KMS-11 (cell line): ENCODE results near the gene DNM3.

ENCODE experiments used
- H2AFZ ChIP-seq: fragments of 200-600 bp; sonication (generic); 2 replicates; pipeline ENCODE4 v1.6.1; 2016; ENCODE audit warnings: antibody characterized with exemption, mixed run types, low read depth
- H3K27ac ChIP-seq: fragments of 200-600 bp; sonication (generic); 2 replicates; pipeline ENCODE4 v1.6.1; 2016; ENCODE audit warnings: mild to moderate bottlenecking, mixed run types
- H3K27me3 ChIP-seq: fragments of 200-600 bp; sonication (generic); 2 replicates; pipeline ENCODE4 v1.6.1; 2017; ENCODE audit warnings: mild to moderate bottlenecking, low read depth, mixed run types, moderate library complexity; ENCODE audit not compliant: insufficient read depth
- H3K36me3 ChIP-seq: fragments of 200-600 bp; sonication (generic); 2 replicates; pipeline ENCODE4 v1.6.1; 2017; ENCODE audit warnings: mild to moderate bottlenecking, mixed run types; ENCODE audit not compliant: insufficient read depth
- H3K4me1 ChIP-seq: fragments of 200-600 bp; sonication (generic); 2 replicates; pipeline ENCODE4 v1.6.1; 2016; ENCODE audit warnings: mild to moderate bottlenecking, low read depth, mixed run types; ENCODE audit not compliant: poor library complexity, severe bottlenecking
- H3K4me2 ChIP-seq: fragments of 200-600 bp; sonication (generic); 2 replicates; pipeline ENCODE4 v1.7.0; 2016; ENCODE audit warnings: mild to moderate bottlenecking, mixed run types
- H3K4me3 ChIP-seq: fragments of 200-600 bp; sonication (generic); IDR thresholded peaks from 2 replicates; pipeline ENCODE4 v1.6.1; 2017; ENCODE audit warnings: low read depth, low read length, mixed read lengths; ENCODE audit not compliant: insufficient read depth
- H3K79me2 ChIP-seq: fragments of 200-600 bp; sonication (generic); 2 replicates; pipeline ENCODE4 v1.6.1; 2016; ENCODE audit warnings: low read depth, mixed run types; ENCODE audit not compliant: insufficient read depth
- H3K9ac ChIP-seq: fragments of 200-600 bp; sonication (generic); 2 replicates; pipeline ENCODE4 v1.6.1; 2016; ENCODE audit warnings: mild to moderate bottlenecking, mixed run types
- H4K20me1 ChIP-seq: fragments of 200-600 bp; sonication (generic); 2 replicates; pipeline ENCODE4 v1.6.1; 2016; ENCODE audit warnings: mild to moderate bottlenecking, mixed run types; ENCODE audit not compliant: insufficient read depth
- CTCF ChIP-seq: fragments of 200-600 bp; sonication (generic); conservative IDR thresholded peaks from 2 replicates; pipeline ENCODE4 v1.6.1; 2017; ENCODE audit warnings: low read depth, mild to moderate bottlenecking, antibody characterized with exemption, low read length, moderate library complexity, mixed read lengths

The DNM3 gene

GRCh38 chr1:172356620-172357019 lies 515.3 kb downstream of the DNM3 start:
- H2AFZ ChIP-seq = no peak overlapping the region
- H3K79me2 ChIP-seq = no peaks in the 10 kb centered on the region
- H4K20me1 ChIP-seq = no peaks in the 10 kb centered on the region
- no peaks in the 10 kb centered on the region for H3K36me3 ChIP-seq
- H3K4me1 ChIP-seq = peaks cover 70% of the 10 kb centered on the region
- no peak for TF ChIP-seq CTCF
- no peak overlapping the region for H3K27ac ChIP-seq
- no peak overlapping the region for H3K9ac ChIP-seq
- peak overlapping the region; percentile 90; the same call in 1 of the 2 replicates for H3K4me2 ChIP-seq
- no peaks in the 10 kb centered on the region for H3K27me3 ChIP-seq
- H3K4me3 ChIP-seq = no peak overlapping the region

DNA sequence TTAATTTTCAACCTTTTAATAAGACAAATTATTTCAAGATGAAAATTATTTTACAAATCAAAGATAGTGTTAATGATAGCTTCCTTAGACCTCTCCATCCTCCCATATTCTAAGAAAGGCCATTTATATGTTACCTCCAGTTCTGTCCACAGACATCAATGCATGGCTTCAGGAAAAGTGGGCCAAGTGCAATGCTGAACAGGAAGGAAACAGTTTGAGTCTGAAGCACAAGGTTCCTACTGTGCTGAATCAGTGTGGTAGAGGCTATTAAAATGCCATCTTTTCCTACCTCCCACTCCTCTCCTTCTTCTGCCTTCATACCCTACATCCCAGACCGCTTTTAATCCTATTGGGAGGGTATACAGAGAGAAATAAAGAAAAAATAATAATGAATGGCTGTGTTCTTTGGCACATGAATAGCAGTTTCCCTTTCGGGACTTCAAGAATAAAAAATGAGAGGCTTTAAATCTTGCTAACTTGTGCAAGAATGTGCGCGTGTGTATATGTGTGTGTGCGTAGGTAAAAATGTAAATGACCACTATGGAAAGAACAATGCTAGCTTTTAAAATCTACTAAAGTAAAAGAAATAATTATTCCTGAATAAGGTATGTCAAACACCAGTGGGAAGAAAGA lies 516.6 kb downstream of the DNM3 start:
- H3K4me2 ChIP-seq = peak overlapping the region; percentile 90
- H3K4me3 ChIP-seq = peak overlapping the region; percentile 77
- H3K36me3 ChIP-seq = no peaks in the 10 kb centered on the region
- peak overlapping the region; percentile 53 for H2AFZ ChIP-seq
- no peaks in the 10 kb centered on the region for H3K27me3 ChIP-seq
- no peaks in the 10 kb centered on the region for H3K79me2 ChIP-seq
- H3K27ac ChIP-seq = peak overlapping the region; percentile 75
- H4K20me1 ChIP-seq = no peaks in the 10 kb centered on the region
- peaks cover 63% of the 10 kb centered on the region for H3K4me1 ChIP-seq
- peak overlapping the region; percentile 42; the same call in 1 of the 2 replicates for H3K9ac ChIP-seq
- TF ChIP-seq CTCF = no peak

DNA sequence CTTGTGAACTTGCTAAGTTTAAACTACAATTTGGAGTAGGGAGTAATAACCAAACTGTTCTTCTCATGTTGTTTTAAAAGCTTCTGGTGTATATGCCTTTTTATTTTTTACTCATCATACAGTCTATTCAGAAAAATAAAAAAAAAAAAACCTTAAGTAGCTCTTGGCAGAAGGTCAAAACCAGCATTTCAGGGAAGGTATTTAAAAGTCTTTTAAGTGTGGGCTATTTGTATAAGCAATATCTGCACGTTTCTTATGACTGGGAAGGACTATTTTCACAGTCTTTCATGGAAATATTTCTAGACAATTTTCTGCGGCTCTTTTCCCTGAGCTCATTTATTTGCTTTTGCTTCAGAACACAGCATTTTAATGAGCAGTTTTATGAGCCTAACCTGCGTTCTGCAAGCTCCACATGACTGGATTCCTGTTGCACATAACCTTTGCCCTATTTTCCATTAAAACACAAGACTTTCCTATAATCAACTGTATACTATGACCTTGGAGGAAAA lies 518.2 kb downstream of the DNM3 start:
- Histone ChIP-seq H3K27me3 (no peaks in the 10 kb centered on the region), H3K4me1 (peaks cover 58% of the 10 kb centered on the region), H3K79me2 (no peaks in the 10 kb centered on the region), H3K9ac (peak overlapping the region; percentile 42; the same call in 1 of the 2 replicates), H3K36me3 (no peaks in the 10 kb centered on the region), H4K20me1 (no peaks in the 10 kb centered on the region), H3K4me3 (no peak overlapping the region), H3K27ac (peak overlapping the region; percentile 75), H2AFZ (peak overlapping the region; percentile 53), H3K4me2 (peak overlapping the region; percentile 90)
- TF ChIP-seq CTCF = no peak

GRCh38 chr1:172360511-172360910 lies 519.2 kb downstream of the DNM3 start:
- peaks cover 58% of the 10 kb centered on the region for H3K4me1 ChIP-seq
- no peaks in the 10 kb centered on the region for H3K79me2 ChIP-seq
- H3K4me2 ChIP-seq = peak overlapping the region; percentile 90
- H2AFZ ChIP-seq = peak overlapping the region; percentile 11; the same call in 1 of the 2 replicates
- H3K4me3 ChIP-seq = no peak overlapping the region
- H3K36me3 ChIP-seq = no peaks in the 10 kb centered on the region
- TF ChIP-seq CTCF = no peak
- no peaks in the 10 kb centered on the region for H3K27me3 ChIP-seq
- H3K9ac ChIP-seq = no peak overlapping the region
- peak overlapping the region; percentile 75; the same call in 1 of the 2 replicates for H3K27ac ChIP-seq
- H4K20me1 ChIP-seq = no peaks in the 10 kb centered on the region
